ENCODE measurements around the gene CCL23.
"Not testable (repeated sequence)": the region's sequence is repeated elsewhere in the genome, so short reads cannot be mapped to it uniquely, and the experiment has no call there.

Gene CCL23

GRCh38 chr17:36000732-36001109, 17.1 kb downstream of the CCL23 start:
- TF ChIP-seq CTCF (IDR thresholded peaks at IDR 0.05; ENCODE audit: low read length) (no peak), EZH2 (IDR thresholded peaks at IDR 0.05; ENCODE audit: borderline replicate concordance, low read length) (no peak)
- no peaks in the 10 kb centered on the region for H3K4me1 ChIP-seq (ENCODE audit: insufficient read depth, low read length, severe bottlenecking)
- H3K27me3 ChIP-seq (ENCODE audit: insufficient read depth, low read length): no peaks in the 10 kb centered on the region
- H3K36me3 ChIP-seq (ENCODE audit: insufficient read depth, low read length): no peaks in the 10 kb centered on the region
- no peak overlapping the region for H3K9ac ChIP-seq (ENCODE audit: low read length)
- H3K9me3 ChIP-seq (ENCODE audit: low read length): no peaks in the 10 kb centered on the region
- H2AFZ ChIP-seq (ENCODE audit: low read length): no peak overlapping the region
- no peak overlapping the region for H3K27ac ChIP-seq (ENCODE audit: low read depth, low read length, poor library complexity, severe bottlenecking)
- no peaks in the 10 kb centered on the region for H3K79me2 ChIP-seq (ENCODE audit: insufficient read depth, low read length)
- no peaks in the 10 kb centered on the region for H3K9me2 ChIP-seq (ENCODE audit: low read depth, low read length)
- no peaks in the 10 kb centered on the region for H3F3A ChIP-seq (ENCODE audit: insufficient read depth, low read length)
- H3K4me3 ChIP-seq (ENCODE audit: low read depth, low read length, poor library complexity, severe bottlenecking): no peak overlapping the region
- no peak overlapping the region for H3K4me2 ChIP-seq (ENCODE audit: low read length)
- H4K20me1 ChIP-seq (ENCODE audit: insufficient read depth, low read length): no peaks in the 10 kb centered on the region

GRCh38 chr17:35998756-35999155, 19.0 kb downstream of the CCL23 start:
- H3K27ac ChIP-seq (ENCODE audit: low read depth, low read length, poor library complexity, severe bottlenecking): no peak overlapping the region
- H3K27me3 ChIP-seq (ENCODE audit: insufficient read depth, low read length): no peaks in the 10 kb centered on the region
- H3K79me2 ChIP-seq (ENCODE audit: insufficient read depth, low read length): no peaks in the 10 kb centered on the region
- TF ChIP-seq EZH2 (IDR thresholded peaks at IDR 0.05; ENCODE audit: borderline replicate concordance, low read length) (no peak), CTCF (IDR thresholded peaks at IDR 0.05; ENCODE audit: low read length) (no peak)
- no peak overlapping the region for H2AFZ ChIP-seq (ENCODE audit: low read length)
- H3F3A ChIP-seq (ENCODE audit: insufficient read depth, low read length): no peaks in the 10 kb centered on the region
- no peaks in the 10 kb centered on the region for H3K4me1 ChIP-seq (ENCODE audit: insufficient read depth, low read length, severe bottlenecking)
- no peak overlapping the region for H3K9ac ChIP-seq (ENCODE audit: low read length)
- 0 out of 2 replicates have a peak, but pooled peaks cover 3% of the 10 kb centered on the region for H3K9me3 ChIP-seq (ENCODE audit: low read length)
- H4K20me1 ChIP-seq (ENCODE audit: insufficient read depth, low read length): no peaks in the 10 kb centered on the region
- H3K4me2 ChIP-seq (ENCODE audit: low read length): no peak overlapping the region
- no peaks in the 10 kb centered on the region for H3K9me2 ChIP-seq (ENCODE audit: low read depth, low read length)
- no peak overlapping the region for H3K4me3 ChIP-seq (ENCODE audit: low read depth, low read length, poor library complexity, severe bottlenecking)
- no peaks in the 10 kb centered on the region for H3K36me3 ChIP-seq (ENCODE audit: insufficient read depth, low read length)

- H3K9me2 ChIP-seq (ENCODE audit: low read depth, low read length): no peaks in the 10 kb centered on the region
- H3K9ac ChIP-seq (ENCODE audit: low read length): no peak overlapping the region
- H2AFZ ChIP-seq (ENCODE audit: low read length): no peak overlapping the region
- H3F3A ChIP-seq (ENCODE audit: insufficient read depth, low read length): no peaks in the 10 kb centered on the region
- no peak for TF ChIP-seq EZH2 (IDR thresholded peaks at IDR 0.05; ENCODE audit: borderline replicate concordance, low read length)
- no peak for TF ChIP-seq CTCF (IDR thresholded peaks at IDR 0.05; ENCODE audit: low read length)
- no peaks in the 10 kb centered on the region for H3K36me3 ChIP-seq (ENCODE audit: insufficient read depth, low read length)
- no peaks in the 10 kb centered on the region for H4K20me1 ChIP-seq (ENCODE audit: insufficient read depth, low read length)
- no peak overlapping the region for H3K27ac ChIP-seq (ENCODE audit: low read depth, low read length, poor library complexity, severe bottlenecking)
- H3K79me2 ChIP-seq (ENCODE audit: insufficient read depth, low read length): no peaks in the 10 kb centered on the region
- H3K4me3 ChIP-seq (ENCODE audit: low read depth, low read length, poor library complexity, severe bottlenecking): no peak overlapping the region
- H3K27me3 ChIP-seq (ENCODE audit: insufficient read depth, low read length): no peaks in the 10 kb centered on the region
- H3K4me2 ChIP-seq (ENCODE audit: low read length): no peak overlapping the region
- H3K4me1 ChIP-seq (ENCODE audit: insufficient read depth, low read length, severe bottlenecking): no peaks in the 10 kb centered on the region
- 0 out of 2 replicates have a peak, but pooled peaks cover 3% of the 10 kb centered on the region for H3K9me3 ChIP-seq (ENCODE audit: low read length)
Observed at GRCh38 chr17:35998018-35998545, 19.7 kb downstream of the CCL23 start.

GRCh38 chr17:35995346-35995745, 22.4 kb downstream of the CCL23 start:
- not testable (repeated sequence) for H2AFZ ChIP-seq (ENCODE audit: low read length); H3K27ac ChIP-seq (ENCODE audit: low read depth, low read length, poor library complexity, severe bottlenecking); H3K79me2 ChIP-seq (ENCODE audit: insufficient read depth, low read length); H3K4me2 ChIP-seq (ENCODE audit: low read length); H3K4me3 ChIP-seq (ENCODE audit: low read depth, low read length, poor library complexity, severe bottlenecking); H3K9me3 ChIP-seq (ENCODE audit: low read length); H3K27me3 ChIP-seq (ENCODE audit: insufficient read depth, low read length); H3F3A ChIP-seq (ENCODE audit: insufficient read depth, low read length); H3K9ac ChIP-seq (ENCODE audit: low read length); H3K9me2 ChIP-seq (ENCODE audit: low read depth, low read length); H4K20me1 ChIP-seq (ENCODE audit: insufficient read depth, low read length); H3K36me3 ChIP-seq (ENCODE audit: insufficient read depth, low read length); H3K4me1 ChIP-seq (ENCODE audit: insufficient read depth, low read length, severe bottlenecking)
